HUES6 (cell line): ENCODE data around the gene FANCC.
"Not testable (repeated sequence)": the region's sequence is repeated elsewhere in the genome, so short reads cannot be mapped to it uniquely, and the experiment has no call there.

Experiments
- H3K27ac ChIP-seq: 2 replicates; pipeline ENCODE4 v1.7.0; 2013; ENCODE audit warnings: low read depth, mild to moderate bottlenecking, low read length, inconsistent platforms
- H3K27me3 ChIP-seq: 2 replicates; pipeline ENCODE4 v1.6.1; 2013; ENCODE audit warnings: low read length; ENCODE audit not compliant: control insufficient read depth, insufficient read depth
- H3K36me3 ChIP-seq: 2 replicates; pipeline ENCODE4 v1.6.1; 2013; ENCODE audit warnings: low read length; ENCODE audit not compliant: control insufficient read depth, insufficient read depth
- H3K4me1 ChIP-seq: 2 replicates; pipeline ENCODE4 v1.6.1; 2013; ENCODE audit warnings: low read length; ENCODE audit not compliant: control insufficient read depth, insufficient read depth
- H3K4me3 ChIP-seq: 2 replicates; pipeline ENCODE4 v1.5.1; 2013; ENCODE audit warnings: low read depth, low read length
- H3K9ac ChIP-seq: one replicate; pipeline ENCODE4 v1.6.1; 2013; ENCODE audit warnings: mild to moderate bottlenecking, low read length
- H3K9me3 ChIP-seq: 2 replicates; pipeline ENCODE4 v1.6.1; 2013; ENCODE audit warnings: low read depth, low read length; ENCODE audit not compliant: control insufficient read depth, insufficient read depth

Gene FANCC

DNA sequence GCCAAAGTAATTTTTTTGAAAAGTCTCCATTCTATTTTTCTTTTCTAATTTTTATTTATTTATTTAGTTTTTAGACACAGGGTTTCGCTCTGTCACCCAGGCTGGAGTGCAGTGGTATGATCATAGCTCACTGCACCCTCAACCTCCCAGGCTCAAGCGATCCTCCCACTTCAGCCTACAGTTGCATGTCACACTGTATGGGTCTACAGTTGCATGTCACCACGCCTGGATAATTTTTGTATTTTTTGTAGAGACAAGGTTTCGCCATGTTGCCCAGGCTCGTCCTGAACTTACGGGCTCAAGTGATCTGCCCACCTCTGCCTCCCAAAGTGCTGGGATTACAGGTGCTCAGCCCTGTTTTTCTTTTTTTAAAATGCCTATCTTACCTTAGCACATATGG lies 10.7 kb downstream of the FANCC start:
- Histone ChIP-seq H3K4me3 (no peak overlapping the region), H3K9ac (no peak overlapping the region), H3K27ac (no peak overlapping the region), H3K9me3 (no peaks in the 10 kb centered on the region), H3K27me3 (no peaks in the 10 kb centered on the region), H3K36me3 (no peaks in the 10 kb centered on the region), H3K4me1 (peaks cover 2% of the 10 kb centered on the region; the same call in 1 of the 2 replicates)

GRCh38 chr9:95305770-95306492 lies 11.6 kb downstream of the FANCC start:
- Histone ChIP-seq H3K27me3 (no peaks in the 10 kb centered on the region), H3K36me3 (no peaks in the 10 kb centered on the region), H3K27ac (no peak overlapping the region), H3K9me3 (no peaks in the 10 kb centered on the region), H3K4me1 (peaks cover 2% of the 10 kb centered on the region; the same call in 1 of the 2 replicates), H3K4me3 (no peak overlapping the region), H3K9ac (no peak overlapping the region)

- Histone ChIP-seq H3K4me3 (no peak overlapping the region), H3K9ac (no peak overlapping the region), H3K27me3 (no peaks in the 10 kb centered on the region), H3K27ac (no peak overlapping the region), H3K9me3 (no peaks in the 10 kb centered on the region), H3K36me3 (no peaks in the 10 kb centered on the region), H3K4me1 (peaks cover 2% of the 10 kb centered on the region; the same call in 1 of the 2 replicates)
These were observed 15.0 kb downstream of the FANCC start for GRCh38 chr9:95302479-95302878.

- no peak overlapping the region for H3K4me3 ChIP-seq
- H3K27me3 ChIP-seq, result no peaks in the 10 kb centered on the region
- H3K27ac ChIP-seq, result no peak overlapping the region
- no peaks in the 10 kb centered on the region for H3K4me1 ChIP-seq
- H3K9ac ChIP-seq, result no peak overlapping the region
- H3K9me3 ChIP-seq, result no peaks in the 10 kb centered on the region
- no peaks in the 10 kb centered on the region for H3K36me3 ChIP-seq
These were observed 19.7 kb downstream of the FANCC start for GRCh38 chr9:95297760-95298159.

GRCh38 chr9:95297316-95297715 lies 20.2 kb downstream of the FANCC start:
- Histone ChIP-seq H3K9ac (no peak overlapping the region), H3K27me3 (no peaks in the 10 kb centered on the region), H3K4me1 (no peaks in the 10 kb centered on the region), H3K9me3 (no peaks in the 10 kb centered on the region), H3K4me3 (no peak overlapping the region), H3K36me3 (no peaks in the 10 kb centered on the region), H3K27ac (no peak overlapping the region)

DNA sequence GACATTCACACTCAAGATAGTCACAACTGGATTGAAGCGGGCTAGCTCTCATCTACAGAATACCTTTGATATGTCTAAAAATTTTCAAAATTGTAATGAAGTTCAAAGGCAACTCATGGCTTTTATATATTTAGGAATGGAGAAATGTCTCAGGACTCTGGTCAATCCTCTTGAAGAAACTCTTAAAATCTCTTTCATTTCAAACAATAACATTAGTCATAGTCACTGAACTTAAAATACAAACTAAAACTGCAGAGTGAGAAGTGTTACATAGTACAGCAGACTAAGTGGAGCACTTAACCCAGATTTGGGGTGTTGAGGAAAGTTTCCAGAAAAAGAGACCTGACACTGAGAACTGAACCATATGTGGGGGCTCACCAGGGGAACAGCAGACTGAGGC lies 20.7 kb downstream of the FANCC start:
- Histone ChIP-seq H3K9me3 (no peaks in the 10 kb centered on the region), H3K36me3 (no peaks in the 10 kb centered on the region), H3K9ac (no peak overlapping the region), H3K27ac (no peak overlapping the region), H3K4me3 (no peak overlapping the region), H3K4me1 (no peaks in the 10 kb centered on the region), H3K27me3 (no peaks in the 10 kb centered on the region)

DNA sequence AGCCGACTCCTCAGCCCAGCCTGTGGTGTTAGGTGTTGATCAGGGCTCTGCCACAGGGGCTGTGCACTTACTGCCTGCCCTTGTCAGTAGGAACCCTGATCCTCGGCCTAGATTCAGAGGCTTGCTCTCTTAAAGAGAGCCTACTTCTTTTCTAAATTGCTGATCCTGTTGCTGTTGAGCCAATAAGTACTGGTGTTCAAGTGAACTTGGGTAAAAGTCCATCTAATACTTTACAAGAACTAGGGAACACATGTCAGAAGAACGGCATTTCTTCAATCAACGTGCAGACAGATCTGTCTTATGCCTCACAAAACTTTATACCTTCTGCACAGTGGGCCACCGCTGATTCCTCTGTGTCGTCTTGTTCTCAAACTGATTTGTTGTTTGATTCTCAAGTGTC lies 24.2 kb downstream of the FANCC start:
- not testable (repeated sequence) for H3K27ac ChIP-seq, H3K4me3 ChIP-seq, H3K4me1 ChIP-seq, H3K9me3 ChIP-seq, H3K27me3 ChIP-seq, H3K9ac ChIP-seq, H3K36me3 ChIP-seq

- no peaks in the 10 kb centered on the region for H3K4me1 ChIP-seq
- no peak overlapping the region for H3K9ac ChIP-seq
- H3K27ac ChIP-seq, result no peak overlapping the region
- no peaks in the 10 kb centered on the region for H3K9me3 ChIP-seq
- no peak overlapping the region for H3K4me3 ChIP-seq
- H3K36me3 ChIP-seq, result no peaks in the 10 kb centered on the region
- no peaks in the 10 kb centered on the region for H3K27me3 ChIP-seq
These were observed 25.3 kb downstream of the FANCC start for GRCh38 chr9:95292226-95292625.

DNA sequence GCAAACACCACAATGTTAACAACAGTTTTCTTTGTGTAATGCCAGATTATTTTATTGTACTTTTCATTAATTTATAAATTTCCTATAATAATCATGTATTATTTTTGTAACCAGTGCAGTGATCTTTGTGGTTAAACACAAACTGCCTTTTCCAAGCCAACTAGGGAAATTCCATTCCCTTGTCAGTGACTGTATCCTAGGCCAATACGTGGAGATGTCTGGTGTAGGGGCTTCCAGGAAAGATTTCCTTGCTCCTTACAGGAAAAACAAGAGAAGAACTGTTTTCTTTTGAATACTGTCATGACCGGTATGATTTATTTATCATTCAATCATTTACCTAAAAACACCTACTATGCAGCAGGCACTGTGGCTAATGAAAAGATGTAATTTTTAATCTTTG lies 31.4 kb downstream of the FANCC start:
- H3K4me3 ChIP-seq, result no peak overlapping the region
- H3K9ac ChIP-seq, result no peak overlapping the region
- no peaks in the 10 kb centered on the region for H3K36me3 ChIP-seq
- H3K27me3 ChIP-seq, result no peaks in the 10 kb centered on the region
- no peaks in the 10 kb centered on the region for H3K9me3 ChIP-seq
- H3K4me1 ChIP-seq, result no peaks in the 10 kb centered on the region
- no peak overlapping the region for H3K27ac ChIP-seq

GRCh38 chr9:95285307-95285706 lies 32.2 kb downstream of the FANCC start:
- Histone ChIP-seq H3K4me1 (no peaks in the 10 kb centered on the region), H3K9me3 (no peaks in the 10 kb centered on the region), H3K27me3 (no peaks in the 10 kb centered on the region), H3K9ac (no peak overlapping the region), H3K4me3 (no peak overlapping the region), H3K27ac (no peak overlapping the region), H3K36me3 (no peaks in the 10 kb centered on the region)

DNA sequence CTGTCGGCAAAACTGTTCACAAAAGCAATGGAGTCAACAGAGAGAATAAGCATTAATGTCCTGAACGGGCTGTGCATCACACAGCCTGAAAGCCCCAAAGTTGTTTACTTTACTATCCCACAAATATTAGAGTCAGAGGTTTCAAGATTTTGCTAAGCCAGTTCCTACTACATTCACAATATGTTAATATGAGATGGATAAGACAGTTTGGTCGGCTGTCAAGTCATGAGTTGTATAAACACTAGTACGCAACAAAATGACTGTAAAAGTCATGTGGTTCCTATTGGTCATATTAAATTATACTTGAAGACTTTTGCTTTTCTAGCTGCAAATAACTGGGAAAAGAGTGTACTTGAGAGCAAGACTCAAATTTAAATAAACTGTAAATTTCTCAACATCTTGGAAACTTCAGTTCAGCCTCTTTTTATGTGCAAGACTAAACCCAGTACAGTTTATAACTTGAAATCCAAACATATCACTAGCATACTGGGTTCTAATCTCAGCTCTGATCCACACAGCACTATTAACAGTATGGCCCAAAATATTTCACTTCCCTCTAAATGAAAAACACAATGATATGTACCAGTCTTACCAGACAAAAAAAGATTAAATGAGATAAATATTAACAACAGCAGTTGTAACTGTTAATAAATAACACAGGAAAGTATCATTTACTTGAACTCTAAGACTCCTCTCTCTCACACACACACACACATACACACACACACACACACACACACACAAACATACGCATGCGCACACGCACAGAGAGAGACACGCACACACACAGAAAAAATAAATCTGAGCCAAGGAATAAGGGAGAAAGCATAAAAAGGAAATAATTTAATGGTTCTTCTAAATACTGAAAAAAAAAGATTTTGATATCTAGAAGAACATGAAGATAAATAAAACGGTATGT lies 33.1 kb downstream of the FANCC start:
- no peak overlapping the region for H3K9ac ChIP-seq
- H3K27me3 ChIP-seq, result no peaks in the 10 kb centered on the region
- H3K4me1 ChIP-seq, result no peaks in the 10 kb centered on the region
- H3K36me3 ChIP-seq, result no peaks in the 10 kb centered on the region
- H3K27ac ChIP-seq, result no peak overlapping the region
- H3K9me3 ChIP-seq, result no peaks in the 10 kb centered on the region
- H3K4me3 ChIP-seq, result no peak overlapping the region
